SK-N-SH (cell line): ENCODE data around the gene CCDC178. TPM values are rescaled to one million over a fixed set of nuclear protein-coding genes. Genes with fewer than 3 reads are reported as not detected.

ENCODE experiments used
- CTCF ChIA-PET: fragments of 300-600, 350-600 bp; formaldehyde crosslinking; extraction: SDS; loops from one replicate; lab custom pipeline; 2021; lab: Yijun Ruan, JAX
- POLR2A ChIA-PET: fragments of 350-600 bp; sonication (Branson Sonifier 250); formaldehyde crosslinking; extraction: SDS; loops from one replicate; lab custom pipeline; 2020; ENCODE audit warnings: antibody characterized with exemption, inconsistent platforms; lab: Yijun Ruan, JAX
- DNase-seq: peaks from one replicate; pipeline ENCODE4 v3.0.0; 2012
- H2AFZ ChIP-seq: fragments of 200-600 bp; sonication (generic); 2 replicates; pipeline ENCODE4 v1.8.1; 2016; ENCODE audit warnings: antibody characterized with exemption, mild to moderate bottlenecking, low read depth
- H3F3A ChIP-seq: fragments of 200-600 bp; sonication (generic); replicated peaks from 2 replicates; pipeline ENCODE3; 2016; ENCODE audit warnings: antibody characterized with exemption, mild to moderate bottlenecking; ENCODE audit not compliant: insufficient read depth
- H3K27ac ChIP-seq, 2 experiments: fragments of 200-500 bp in 1 of 2; fragments of 200-600 bp in 1 of 2; sonication (Bioruptor generic) in 1 of 2; sonication (generic), shearing (Covaris generic) in 1 of 2; 2 replicates each; pipeline versions ENCODE4 v1.5.1 to v1.6.1; 2014 to 2016; ENCODE audit warnings: low read depth in 2 of 2, inconsistent platforms in 1 of 2, low read length in 1 of 2, mild to moderate bottlenecking in 1 of 2, mixed read lengths in 1 of 2
- H3K27me3 ChIP-seq: fragments of 200-600 bp; sonication (generic), shearing (Covaris generic); 2 replicates; pipeline ENCODE4 v1.6.1; 2016; ENCODE audit warnings: mixed run types; ENCODE audit not compliant: insufficient read depth
- H3K36me3 ChIP-seq, 2 experiments: fragments of 200-500 bp in 1 of 2; fragments of 200-600 bp in 1 of 2; sonication (Bioruptor generic) in 1 of 2; sonication (generic) in 1 of 2; replicated peaks in 1 of 2; 2 replicates each; pipeline versions ENCODE3 to v1.5.1; 2014 to 2016; ENCODE audit warnings: low read length in 1 of 2, mild to moderate bottlenecking in 1 of 2; ENCODE audit not compliant: insufficient read depth in 2 of 2, control insufficient read depth in 1 of 2
- H3K4me1 ChIP-seq, 2 experiments: fragments of 200-500 bp in 1 of 2; fragments of 200-600 bp in 1 of 2; sonication (Bioruptor generic) in 1 of 2; sonication (generic), shearing (Covaris generic) in 1 of 2; 2 replicates each; pipeline versions ENCODE4 v1.5.1 to v1.6.1; 2014 to 2016; ENCODE audit warnings: low read depth in 1 of 2, low read length in 1 of 2, mixed run types in 1 of 2; ENCODE audit not compliant: insufficient read depth in 2 of 2, control insufficient read depth in 1 of 2
- H3K4me2 ChIP-seq: fragments of 200-600 bp; sonication (generic), shearing (Covaris generic); 2 replicates; pipeline ENCODE4 v1.6.1; 2017; ENCODE audit warnings: mixed run types
- H3K4me3 ChIP-seq, 2 experiments: fragments of 200-500 bp in 1 of 2; fragments of 200-600 bp in 1 of 2; sonication (Bioruptor generic) in 1 of 2; sonication (generic), shearing (Covaris generic) in 1 of 2; 2 replicates each; pipeline versions ENCODE4 v1.5.1 to v1.8.1; 2014 to 2016; ENCODE audit warnings: low read depth in 2 of 2, inconsistent platforms in 1 of 2, low read length in 1 of 2, mild to moderate bottlenecking in 1 of 2, mixed read lengths in 1 of 2, moderate library complexity in 1 of 2
- H3K79me2 ChIP-seq: fragments of 200-600 bp; sonication (generic); 2 replicates; pipeline ENCODE4 v1.8.1; 2017; ENCODE audit warnings: mild to moderate bottlenecking; ENCODE audit not compliant: insufficient read depth
- H3K9ac ChIP-seq: fragments of 200-600 bp; sonication (generic); 2 replicates; pipeline ENCODE4 v1.6.1; 2017; ENCODE audit warnings: mixed run types
- H3K9me2 ChIP-seq: fragments of 200-600 bp; sonication (generic); 2 replicates; pipeline ENCODE4 v1.6.1; 2017; ENCODE audit warnings: mixed run types
- H3K9me3 ChIP-seq: fragments of 200-600 bp; sonication (generic); 2 replicates; pipeline ENCODE4 v1.6.1; 2017; ENCODE audit warnings: mixed run types, mild to moderate bottlenecking, moderate library complexity
- H4K20me1 ChIP-seq: fragments of 200-600 bp; sonication (generic); 2 replicates; pipeline ENCODE4 v1.6.1; 2017; ENCODE audit warnings: mild to moderate bottlenecking, mixed run types; ENCODE audit not compliant: insufficient read depth
- CHD2 ChIP-seq: fragments of 150-350 bp; IDR thresholded peaks from 2 replicates; pipeline ENCODE4 v1.6.1; 2018; ENCODE audit warnings: low read length; ENCODE audit not compliant: partially characterized antibody
- ELF1 ChIP-seq: IDR thresholded peaks from 2 replicates; pipeline ENCODE4 v1.4.0; 2012
- FOXJ3 ChIP-seq: sonication (generic); formaldehyde crosslinking; IDR thresholded peaks from 2 replicates; pipeline ENCODE4 v1.5.1; 2020; ENCODE audit warnings: mild to moderate bottlenecking, missing genetic modification reagents
- GABPA ChIP-seq: IDR thresholded peaks from 2 replicates; pipeline ENCODE4 v1.4.0; 2012; ENCODE audit warnings: low read depth, mild to moderate bottlenecking
- GATA2 ChIP-seq: sonication (generic); formaldehyde crosslinking; IDR thresholded peaks from 2 replicates; pipeline ENCODE4 v1.5.0; 2020; ENCODE audit warnings: mild to moderate bottlenecking, missing genetic modification reagents
- JUND ChIP-seq: IDR thresholded peaks from 2 replicates; pipeline ENCODE4 v1.4.0; 2012
- MXI1 ChIP-seq: IDR thresholded peaks from 2 replicates; pipeline ENCODE4 v1.6.1; 2012; ENCODE audit warnings: mild to moderate bottlenecking, low read depth, low read length, improper control_type of control experiment
- NFIC ChIP-seq: IDR thresholded peaks from 2 replicates; pipeline ENCODE4 v1.4.0; 2012; ENCODE audit warnings: borderline replicate concordance
- RAD21 ChIP-seq: IDR thresholded peaks from 2 replicates; pipeline ENCODE4 v1.6.1; 2012; ENCODE audit warnings: mild to moderate bottlenecking, low read length
- RFX5 ChIP-seq: IDR thresholded peaks from 2 replicates; pipeline ENCODE4 v1.6.1; 2012; ENCODE audit warnings: mild to moderate bottlenecking, improper control_type of control experiment, low read length
- SMC3 ChIP-seq: IDR thresholded peaks from 2 replicates; pipeline ENCODE4 v1.6.1; 2012; ENCODE audit warnings: low read depth, low read length, improper control_type of control experiment
- TCF12 ChIP-seq: IDR thresholded peaks from 2 replicates; pipeline ENCODE4 v1.4.0; 2012
- TEAD4 ChIP-seq: IDR thresholded peaks from 2 replicates; pipeline ENCODE4 v1.4.0; 2012; ENCODE audit warnings: mild to moderate bottlenecking, borderline replicate concordance; ENCODE audit not compliant: insufficient read depth
- WGBS: methylation state at CpG from one replicate; pipeline ENCODE4 v1.1.6; 2017; ENCODE audit warnings: low lambda C conversion rate; 5-methylcytosine and 5-hydroxymethylcytosine counted together
- polyA plus RNA-seq, 3 experiments: library from polyadenylated mRNA; depleted of rRNA; stranded (reverse); fragments of >200 nt; gene quantifications; 2 replicates each; pipeline ENCODE4 v1.2.3, GENCODE V29; 2012
- TF ChIP-seq, protein P1 (sequence below): fragments of 200-600 bp; sonication (generic); IDR thresholded peaks from 2 replicates; pipeline ENCODE4 v1.6.1; 2017; ENCODE audit warnings: antibody characterized with exemption, mild to moderate bottlenecking, moderate library complexity
- TF ChIP-seq, protein P2 (sequence below): IDR thresholded peaks from 2 replicates; pipeline ENCODE4 v1.4.0; 2012; ENCODE audit warnings: low read depth
- TF ChIP-seq, protein P3 (sequence below): IDR thresholded peaks from 2 replicates; pipeline ENCODE4 v1.4.0; 2012; ENCODE audit warnings: low read depth, borderline replicate concordance
- TF ChIP-seq, protein P4 (sequence below): IDR thresholded peaks from 2 replicates; pipeline ENCODE4 v1.6.1; 2012; ENCODE audit warnings: mild to moderate bottlenecking, low read depth, low read length, moderate library complexity

Gene CCDC178
- polyA plus RNA-seq, 1 of the 3 experiments (the other 2 are of a cell fraction) = not detected

DNA sequence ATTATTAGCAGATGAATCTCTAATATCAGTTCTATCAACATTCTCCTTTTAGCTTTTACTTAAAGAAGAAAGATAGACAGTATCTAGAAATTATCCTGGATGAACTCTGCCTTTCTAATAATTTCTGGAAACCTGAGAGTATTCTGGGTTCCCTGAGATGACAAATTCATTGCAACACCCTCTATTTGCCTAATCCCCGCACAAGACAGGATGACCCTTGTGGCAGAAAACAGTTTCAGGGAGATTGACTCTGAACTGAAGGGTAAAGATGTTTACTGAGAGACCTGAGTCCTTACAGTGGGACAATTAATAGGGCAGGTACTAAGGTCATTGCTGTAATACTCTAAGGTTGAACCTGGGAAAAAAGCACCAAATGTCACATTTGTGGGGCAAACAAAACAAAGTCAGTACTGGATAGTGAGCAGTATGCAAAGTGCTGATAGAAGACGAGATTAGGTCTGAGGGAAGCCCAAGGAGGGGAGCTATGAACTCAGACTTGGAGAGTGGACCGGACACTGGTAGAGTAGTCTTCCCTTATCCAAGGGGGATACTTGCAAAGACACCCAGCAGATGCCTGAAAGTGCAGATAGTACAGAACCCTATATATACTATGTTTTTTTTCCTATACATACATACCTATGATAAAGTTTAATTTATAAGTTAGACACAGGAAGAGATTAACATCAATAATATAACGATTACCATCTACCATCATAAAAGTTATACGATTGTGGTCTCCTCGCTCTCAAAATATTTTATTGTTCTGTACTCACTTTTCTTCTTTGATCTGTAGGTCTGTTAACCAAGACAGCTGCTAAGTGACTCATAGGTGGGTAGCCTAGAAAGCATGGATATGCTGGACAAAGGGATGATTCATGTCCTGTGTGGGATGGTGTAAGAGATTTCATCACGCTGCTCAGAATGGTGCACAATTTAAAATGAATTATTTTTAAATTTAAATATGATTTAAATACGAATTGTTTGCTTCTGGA is 519.4 kb downstream of the CCDC178 start (continued):
- peak; percentile 94 for TF ChIP-seq TCF12

DNA sequence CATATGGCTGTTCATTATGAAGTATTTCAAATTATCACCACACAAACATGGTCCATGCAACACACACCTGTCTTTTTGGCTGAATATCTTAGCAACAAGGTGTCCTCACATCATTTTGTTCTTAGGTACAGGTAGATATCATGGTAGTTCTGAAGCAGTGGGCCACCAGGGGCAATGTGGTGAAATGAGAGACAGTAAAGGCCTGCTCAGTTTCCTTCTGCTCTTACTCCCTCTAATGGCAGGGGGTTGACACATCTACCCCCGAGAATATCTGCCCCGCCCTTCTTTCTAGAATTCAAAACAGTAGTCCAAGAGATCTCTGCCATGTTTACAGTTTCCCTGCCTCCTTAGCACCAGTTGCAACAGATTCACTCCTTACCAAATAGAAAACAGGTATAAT is 520.7 kb downstream of the CCDC178 start:
- Histone ChIP-seq H3K9ac (no peak overlapping the region), H3K79me2 (no peaks in the 10 kb centered on the region)
- CTCF ChIA-PET = no interaction called here
- TF ChIP-seq RAD21 = peak; percentile 43
- TF ChIP-seq, protein P1, sequence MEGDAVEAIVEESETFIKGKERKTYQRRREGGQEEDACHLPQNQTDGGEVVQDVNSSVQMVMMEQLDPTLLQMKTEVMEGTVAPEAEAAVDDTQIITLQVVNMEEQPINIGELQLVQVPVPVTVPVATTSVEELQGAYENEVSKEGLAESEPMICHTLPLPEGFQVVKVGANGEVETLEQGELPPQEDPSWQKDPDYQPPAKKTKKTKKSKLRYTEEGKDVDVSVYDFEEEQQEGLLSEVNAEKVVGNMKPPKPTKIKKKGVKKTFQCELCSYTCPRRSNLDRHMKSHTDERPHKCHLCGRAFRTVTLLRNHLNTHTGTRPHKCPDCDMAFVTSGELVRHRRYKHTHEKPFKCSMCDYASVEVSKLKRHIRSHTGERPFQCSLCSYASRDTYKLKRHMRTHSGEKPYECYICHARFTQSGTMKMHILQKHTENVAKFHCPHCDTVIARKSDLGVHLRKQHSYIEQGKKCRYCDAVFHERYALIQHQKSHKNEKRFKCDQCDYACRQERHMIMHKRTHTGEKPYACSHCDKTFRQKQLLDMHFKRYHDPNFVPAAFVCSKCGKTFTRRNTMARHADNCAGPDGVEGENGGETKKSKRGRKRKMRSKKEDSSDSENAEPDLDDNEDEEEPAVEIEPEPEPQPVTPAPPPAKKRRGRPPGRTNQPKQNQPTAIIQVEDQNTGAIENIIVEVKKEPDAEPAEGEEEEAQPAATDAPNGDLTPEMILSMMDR = peak; percentile 41; the same call in 1 of the 2 replicates
- no peak for TF ChIP-seq GATA2 (CRISPR knock-in tag)
- peak; percentile 17; the same call in 1 of the 2 replicates for TF ChIP-seq SMC3
- TF ChIP-seq JUND = no peak
- TF ChIP-seq FOXJ3 (CRISPR knock-in tag) = no peak
- no peak for TF ChIP-seq NFIC
- TF ChIP-seq, protein P2, sequence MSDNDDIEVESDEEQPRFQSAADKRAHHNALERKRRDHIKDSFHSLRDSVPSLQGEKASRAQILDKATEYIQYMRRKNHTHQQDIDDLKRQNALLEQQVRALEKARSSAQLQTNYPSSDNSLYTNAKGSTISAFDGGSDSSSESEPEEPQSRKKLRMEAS = no peak
- TF ChIP-seq, all 33 proteins: peak for 3
- H3K4me3 ChIP-seq = no peak overlapping the region; a peak in 1 of 4 replicates
- no peaks in the 10 kb centered on the region for H3K9me2 ChIP-seq
- no peak overlapping the region for H3K27ac ChIP-seq
- no peaks in the 10 kb centered on the region for H3K36me3 ChIP-seq
- peaks cover 0 to 7% of the 10 kb centered on the region in 2 experiments; a peak in 1 of 4 replicates for H3K4me1 ChIP-seq
- H2AFZ ChIP-seq = no peak overlapping the region
- H3F3A ChIP-seq = peaks cover 6% of the 10 kb centered on the region
- 75% methylated on average over 2 of the region's 2 CpGs for WGBS
- no peak overlapping the region for H3K4me2 ChIP-seq
- POLR2A ChIA-PET = no interaction called here
- no peaks in the 10 kb centered on the region for H3K9me3 ChIP-seq
- H3K27me3 ChIP-seq = no peaks in the 10 kb centered on the region
- peak; percentile 17 for DNase-seq
- no peaks in the 10 kb centered on the region for H4K20me1 ChIP-seq

DNA sequence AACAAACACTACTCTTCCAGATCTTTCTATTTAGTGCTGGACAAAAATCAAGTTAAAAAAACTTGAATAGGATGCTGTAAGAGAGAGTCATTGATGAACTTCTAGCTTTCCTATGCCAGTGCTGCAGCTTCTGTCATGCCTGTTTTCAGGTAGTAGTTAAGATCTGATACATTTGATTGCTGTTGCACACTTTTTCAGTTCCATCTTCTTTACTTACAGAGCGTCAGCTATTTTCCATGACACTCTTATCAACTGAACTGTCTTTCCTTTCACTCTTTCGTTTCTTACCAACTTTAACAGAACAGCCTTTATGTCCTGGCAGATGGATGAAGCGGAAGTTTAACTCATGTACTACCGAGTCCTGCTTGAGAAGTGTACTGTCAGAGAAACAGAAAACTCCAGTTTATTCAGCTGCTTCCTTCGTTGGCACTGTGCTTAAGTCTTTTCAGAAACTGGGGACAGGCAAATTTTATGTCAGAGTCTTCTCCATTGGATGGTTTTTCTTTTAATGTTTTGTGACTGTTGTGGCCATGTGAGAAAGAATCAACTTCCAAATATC is 521.8 kb downstream of the CCDC178 start:
- Histone ChIP-seq H3K4me2 (no peak overlapping the region), H3K36me3 (no peaks in the 10 kb centered on the region), H3K27me3 (no peaks in the 10 kb centered on the region), H2AFZ (no peak overlapping the region), H3K9ac (no peak overlapping the region), H3K79me2 (no peaks in the 10 kb centered on the region), H3K27ac (no peak overlapping the region), H3F3A (peaks cover 6% of the 10 kb centered on the region), H3K9me3 (no peaks in the 10 kb centered on the region), H4K20me1 (no peaks in the 10 kb centered on the region), H3K4me3 (no peak overlapping the region), H3K9me2 (no peaks in the 10 kb centered on the region), H3K4me1 (peaks cover 0 to 7% of the 10 kb centered on the region in 2 experiments; a peak in 1 of 4 replicates)
- no peak for DNase-seq
- 76% methylated on average over 5 of the region's 5 CpGs for WGBS
- POLR2A ChIA-PET = no interaction called here
- CTCF ChIA-PET = interaction anchor here (0.9 kb wide), 1 partner anchor 13 kb away, joined by 3 read pairs; no protein-coding TSS in a partner anchor
- TF ChIP-seq MXI1 = no peak
- no peak for TF ChIP-seq TEAD4
- TF ChIP-seq RFX5 = no peak
- no peak for TF ChIP-seq CHD2
- TF ChIP-seq GABPA = no peak
- TF ChIP-seq ELF1 = no peak
- TF ChIP-seq, protein P2 = no peak
- TF ChIP-seq, protein P3, sequence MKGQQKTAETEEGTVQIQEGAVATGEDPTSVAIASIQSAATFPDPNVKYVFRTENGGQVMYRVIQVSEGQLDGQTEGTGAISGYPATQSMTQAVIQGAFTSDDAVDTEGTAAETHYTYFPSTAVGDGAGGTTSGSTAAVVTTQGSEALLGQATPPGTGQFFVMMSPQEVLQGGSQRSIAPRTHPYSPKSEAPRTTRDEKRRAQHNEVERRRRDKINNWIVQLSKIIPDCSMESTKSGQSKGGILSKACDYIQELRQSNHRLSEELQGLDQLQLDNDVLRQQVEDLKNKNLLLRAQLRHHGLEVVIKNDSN = no peak
- TF ChIP-seq RAD21 = no peak
- TF ChIP-seq, protein P4, sequence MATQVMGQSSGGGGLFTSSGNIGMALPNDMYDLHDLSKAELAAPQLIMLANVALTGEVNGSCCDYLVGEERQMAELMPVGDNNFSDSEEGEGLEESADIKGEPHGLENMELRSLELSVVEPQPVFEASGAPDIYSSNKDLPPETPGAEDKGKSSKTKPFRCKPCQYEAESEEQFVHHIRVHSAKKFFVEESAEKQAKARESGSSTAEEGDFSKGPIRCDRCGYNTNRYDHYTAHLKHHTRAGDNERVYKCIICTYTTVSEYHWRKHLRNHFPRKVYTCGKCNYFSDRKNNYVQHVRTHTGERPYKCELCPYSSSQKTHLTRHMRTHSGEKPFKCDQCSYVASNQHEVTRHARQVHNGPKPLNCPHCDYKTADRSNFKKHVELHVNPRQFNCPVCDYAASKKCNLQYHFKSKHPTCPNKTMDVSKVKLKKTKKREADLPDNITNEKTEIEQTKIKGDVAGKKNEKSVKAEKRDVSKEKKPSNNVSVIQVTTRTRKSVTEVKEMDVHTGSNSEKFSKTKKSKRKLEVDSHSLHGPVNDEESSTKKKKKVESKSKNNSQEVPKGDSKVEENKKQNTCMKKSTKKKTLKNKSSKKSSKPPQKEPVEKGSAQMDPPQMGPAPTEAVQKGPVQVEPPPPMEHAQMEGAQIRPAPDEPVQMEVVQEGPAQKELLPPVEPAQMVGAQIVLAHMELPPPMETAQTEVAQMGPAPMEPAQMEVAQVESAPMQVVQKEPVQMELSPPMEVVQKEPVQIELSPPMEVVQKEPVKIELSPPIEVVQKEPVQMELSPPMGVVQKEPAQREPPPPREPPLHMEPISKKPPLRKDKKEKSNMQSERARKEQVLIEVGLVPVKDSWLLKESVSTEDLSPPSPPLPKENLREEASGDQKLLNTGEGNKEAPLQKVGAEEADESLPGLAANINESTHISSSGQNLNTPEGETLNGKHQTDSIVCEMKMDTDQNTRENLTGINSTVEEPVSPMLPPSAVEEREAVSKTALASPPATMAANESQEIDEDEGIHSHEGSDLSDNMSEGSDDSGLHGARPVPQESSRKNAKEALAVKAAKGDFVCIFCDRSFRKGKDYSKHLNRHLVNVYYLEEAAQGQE = no peak
